ENCODE measurements around the gene CDC23.
"Not testable (repeated sequence)": the region's sequence is repeated elsewhere in the genome, so short reads cannot be mapped to it uniquely, and the experiment has no call there.

Gene CDC23, protein sequence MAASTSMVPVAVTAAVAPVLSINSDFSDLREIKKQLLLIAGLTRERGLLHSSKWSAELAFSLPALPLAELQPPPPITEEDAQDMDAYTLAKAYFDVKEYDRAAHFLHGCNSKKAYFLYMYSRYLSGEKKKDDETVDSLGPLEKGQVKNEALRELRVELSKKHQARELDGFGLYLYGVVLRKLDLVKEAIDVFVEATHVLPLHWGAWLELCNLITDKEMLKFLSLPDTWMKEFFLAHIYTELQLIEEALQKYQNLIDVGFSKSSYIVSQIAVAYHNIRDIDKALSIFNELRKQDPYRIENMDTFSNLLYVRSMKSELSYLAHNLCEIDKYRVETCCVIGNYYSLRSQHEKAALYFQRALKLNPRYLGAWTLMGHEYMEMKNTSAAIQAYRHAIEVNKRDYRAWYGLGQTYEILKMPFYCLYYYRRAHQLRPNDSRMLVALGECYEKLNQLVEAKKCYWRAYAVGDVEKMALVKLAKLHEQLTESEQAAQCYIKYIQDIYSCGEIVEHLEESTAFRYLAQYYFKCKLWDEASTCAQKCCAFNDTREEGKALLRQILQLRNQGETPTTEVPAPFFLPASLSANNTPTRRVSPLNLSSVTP

DNA sequence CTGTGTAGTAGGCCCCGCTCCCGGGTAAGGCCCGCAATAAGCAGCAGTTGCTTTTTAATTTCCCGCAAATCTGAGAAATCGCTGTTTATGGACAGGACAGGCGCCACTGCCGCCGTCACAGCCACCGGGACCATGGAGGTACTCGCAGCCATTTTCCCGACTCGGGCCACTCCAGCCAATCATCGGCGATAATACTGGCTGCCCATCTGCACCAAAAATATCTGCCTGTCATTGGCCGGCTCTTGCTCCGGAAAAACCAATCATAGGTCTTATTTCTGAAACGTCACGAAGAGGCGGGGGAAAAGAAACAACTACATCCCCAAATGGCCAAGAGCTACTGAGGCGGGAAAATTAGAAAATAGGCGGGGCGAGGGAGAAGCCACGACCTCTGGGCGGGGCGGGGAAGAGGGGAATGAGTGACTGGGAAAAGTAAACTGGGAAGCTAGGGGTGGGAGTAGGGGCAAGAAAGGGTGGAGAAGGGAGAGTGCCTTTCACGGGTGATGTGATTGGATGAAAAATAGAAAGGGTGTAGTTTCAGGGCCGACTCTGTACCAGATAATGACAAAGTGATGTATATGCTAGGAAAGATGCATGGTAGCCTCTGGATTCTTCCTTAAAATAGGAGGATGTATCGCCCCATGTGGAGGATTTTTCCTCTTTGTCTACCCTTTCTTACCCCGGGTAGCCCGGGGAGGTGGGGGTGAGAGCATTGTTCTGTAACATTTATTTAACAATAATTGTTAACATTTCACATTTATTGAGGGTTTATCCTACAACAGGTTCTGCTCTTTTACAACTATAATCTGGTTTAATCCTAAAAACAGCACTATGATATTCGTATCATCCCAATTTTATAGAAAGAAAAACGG, at the start of gene CDC23:
Gene CDC23, minus strand, starts transcription at position 163 of the 869 bp plus-strand sequence. Its CDS starts 11 bp downstream, at position 152.
- peak; percentile 33 to 97 (median 88) for DNase-seq

- no peak for DNase-seq
Observed at GRCh38 chr5:138258704-138259292, 45.7 kb upstream of the CDC23 start.

DNA sequence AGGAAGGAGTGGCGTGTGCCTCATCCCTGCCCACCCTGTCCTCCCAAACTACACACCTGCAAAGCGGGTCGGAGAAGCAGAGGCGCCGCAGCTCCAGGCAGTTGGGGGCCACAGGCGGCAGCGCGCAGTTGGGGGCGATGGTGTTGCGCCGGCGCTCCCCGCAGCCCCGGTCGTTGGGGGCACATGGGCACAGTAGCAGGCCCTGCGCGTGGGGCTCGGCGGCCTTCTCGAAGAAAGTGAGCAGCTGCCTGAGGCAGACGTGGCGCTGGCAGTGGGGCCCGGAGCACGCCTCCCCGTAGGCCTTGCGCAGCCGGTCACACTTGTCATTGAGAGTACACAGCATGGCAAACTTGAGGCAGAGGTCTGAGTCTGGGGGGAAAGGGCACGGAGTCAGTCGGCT, 44.5 kb upstream of the CDC23 start:
- DNase-seq = no peak

DNA sequence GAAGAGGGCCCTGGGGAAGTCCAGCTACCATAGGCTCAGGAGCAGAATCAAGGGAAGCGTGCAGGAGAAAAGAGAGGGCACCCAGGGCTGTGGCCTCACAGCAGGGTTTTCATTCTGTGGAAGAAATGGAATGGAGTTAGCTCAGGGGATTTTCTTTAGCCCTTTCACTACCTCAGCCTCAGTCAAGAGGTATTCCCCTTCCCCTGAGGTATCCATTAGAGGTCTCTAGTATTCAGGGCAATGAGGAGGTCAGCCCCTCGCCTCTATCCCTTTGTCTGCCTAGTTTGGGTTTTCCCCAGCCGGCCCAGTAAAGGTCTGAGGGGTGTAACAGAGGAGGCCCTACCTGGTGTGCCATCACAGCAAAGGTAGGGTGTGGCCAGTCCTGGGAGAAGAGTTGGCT, 39.8 kb upstream of the CDC23 start:
- no peak for DNase-seq

DNA sequence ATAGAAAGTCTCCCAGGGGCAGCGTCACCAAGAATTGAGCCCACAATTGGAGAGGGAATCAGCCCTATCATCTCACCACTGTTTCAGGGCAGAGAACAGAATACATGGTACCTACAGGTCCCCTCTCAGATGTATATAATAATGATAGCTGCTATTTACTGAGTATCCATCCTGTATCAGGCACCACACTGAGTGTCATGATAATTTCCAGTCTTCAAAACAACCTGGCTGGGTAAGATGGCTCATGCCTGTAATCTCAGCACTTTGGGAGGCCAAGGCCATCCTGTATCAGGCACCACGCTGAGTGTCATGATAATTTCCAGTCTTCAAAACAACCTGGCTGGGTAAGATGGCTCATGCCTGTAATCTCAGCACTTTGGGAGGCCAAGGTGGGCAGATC, 34.7 kb upstream of the CDC23 start:
- not testable (repeated sequence) for DNase-seq

DNA sequence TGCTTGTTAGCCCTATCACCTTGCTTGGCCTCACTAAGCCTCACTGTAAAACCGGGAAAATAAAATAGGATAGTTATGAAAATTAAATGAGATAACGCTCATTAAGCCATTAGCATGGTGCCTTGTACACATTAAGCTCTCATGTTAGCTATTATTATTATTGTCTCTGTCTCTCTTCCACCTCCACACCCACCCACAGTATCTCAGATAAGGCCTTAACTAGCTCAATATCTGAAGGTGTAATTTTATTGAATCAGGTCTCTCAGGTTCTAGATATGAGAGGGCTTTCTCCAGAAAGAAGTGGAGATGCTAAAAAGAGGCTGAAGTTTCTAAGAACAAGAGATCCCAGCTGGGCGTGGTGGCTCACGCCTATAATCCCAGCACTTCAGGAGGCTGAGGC, 33.7 kb upstream of the CDC23 start:
- no peak for DNase-seq

GRCh38 chr5:138246334-138246733, 33.2 kb upstream of the CDC23 start:
- no peak for DNase-seq

DNA sequence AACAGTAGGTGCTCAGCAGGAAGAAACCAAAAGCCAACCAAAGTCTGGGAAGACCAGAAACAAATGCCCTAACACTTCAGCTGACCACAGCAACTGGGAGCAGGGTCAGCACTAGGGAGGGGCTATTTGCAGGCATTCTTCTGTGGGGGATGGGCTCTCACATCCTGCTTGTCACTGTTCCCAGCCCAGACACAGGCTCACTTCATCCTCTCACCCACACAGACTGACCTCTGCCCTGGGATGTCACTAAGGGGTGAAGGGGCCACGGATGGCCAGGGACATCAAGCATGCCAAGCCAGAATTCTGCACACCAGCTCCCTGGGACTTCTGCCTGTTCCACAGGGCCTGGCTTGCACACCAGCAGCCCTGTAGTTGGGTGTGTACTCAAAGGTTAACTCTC, 32.6 kb upstream of the CDC23 start:
- DNase-seq = no peak

DNA sequence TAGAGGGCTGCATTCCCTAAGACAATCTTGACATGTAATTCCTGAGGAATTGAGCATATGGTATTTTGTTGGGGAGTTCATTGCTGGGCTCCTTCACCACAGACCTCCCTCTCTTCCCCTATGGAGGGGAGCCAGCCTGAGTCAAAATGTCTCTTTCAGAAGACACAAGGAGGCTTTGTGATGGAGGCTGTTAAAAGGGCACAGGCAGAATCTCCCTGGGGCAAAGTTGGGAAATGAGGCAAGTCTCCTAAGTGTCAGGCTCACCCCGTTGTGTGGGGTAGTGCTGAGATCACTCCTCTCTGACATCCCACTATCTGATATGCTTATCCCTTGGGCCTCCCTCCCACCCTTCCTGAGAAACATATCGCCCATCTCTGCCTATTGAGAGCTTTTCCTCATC, 30.7 kb upstream of the CDC23 start:
- DNase-seq = peak in 3 of 58 donors; percentile 8 to 23 (median 14)

DNA sequence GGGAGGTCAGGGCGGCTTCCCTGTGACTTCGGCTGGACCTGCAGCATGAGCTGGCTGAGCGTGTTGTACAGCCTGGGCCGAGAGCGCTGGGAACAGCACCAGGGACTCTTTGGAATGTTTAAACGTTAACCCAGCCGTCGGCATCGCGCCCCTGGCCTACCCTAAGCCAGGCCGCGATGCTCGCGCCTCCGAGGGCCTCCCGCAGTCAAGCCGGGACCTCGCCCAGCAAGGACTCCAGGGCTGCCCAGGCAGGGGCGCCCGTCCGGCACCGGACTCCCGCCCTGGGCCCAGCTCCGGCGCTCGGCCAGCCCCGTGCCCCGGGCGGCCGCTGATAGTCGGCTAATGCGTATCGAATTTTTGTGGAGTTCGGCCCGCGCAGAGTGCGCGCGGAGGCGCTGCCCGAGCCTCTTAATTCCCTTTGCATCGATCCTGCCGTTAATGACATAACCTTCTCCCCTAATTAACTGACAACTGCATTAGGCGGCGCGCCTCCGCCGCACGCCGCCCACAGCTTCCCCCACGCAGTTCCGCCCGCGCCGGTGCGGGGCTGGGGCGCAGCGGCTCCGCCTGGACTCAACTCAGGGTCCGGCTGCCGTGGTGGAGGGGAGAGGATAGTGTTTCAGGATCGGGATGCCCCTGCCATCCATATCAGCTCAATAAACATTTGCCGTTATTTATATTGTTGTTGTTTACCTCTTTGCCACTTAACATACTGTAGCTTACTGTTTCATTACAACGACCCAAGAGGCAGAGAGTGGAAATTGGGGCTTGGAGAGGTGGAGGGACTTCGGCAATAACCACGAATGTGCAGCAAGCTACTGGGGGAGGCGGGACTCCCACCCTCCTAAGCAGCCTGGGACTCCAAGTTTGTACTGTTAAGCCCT, 28.8 kb upstream of the CDC23 start:
- no peak for DNase-seq

DNA sequence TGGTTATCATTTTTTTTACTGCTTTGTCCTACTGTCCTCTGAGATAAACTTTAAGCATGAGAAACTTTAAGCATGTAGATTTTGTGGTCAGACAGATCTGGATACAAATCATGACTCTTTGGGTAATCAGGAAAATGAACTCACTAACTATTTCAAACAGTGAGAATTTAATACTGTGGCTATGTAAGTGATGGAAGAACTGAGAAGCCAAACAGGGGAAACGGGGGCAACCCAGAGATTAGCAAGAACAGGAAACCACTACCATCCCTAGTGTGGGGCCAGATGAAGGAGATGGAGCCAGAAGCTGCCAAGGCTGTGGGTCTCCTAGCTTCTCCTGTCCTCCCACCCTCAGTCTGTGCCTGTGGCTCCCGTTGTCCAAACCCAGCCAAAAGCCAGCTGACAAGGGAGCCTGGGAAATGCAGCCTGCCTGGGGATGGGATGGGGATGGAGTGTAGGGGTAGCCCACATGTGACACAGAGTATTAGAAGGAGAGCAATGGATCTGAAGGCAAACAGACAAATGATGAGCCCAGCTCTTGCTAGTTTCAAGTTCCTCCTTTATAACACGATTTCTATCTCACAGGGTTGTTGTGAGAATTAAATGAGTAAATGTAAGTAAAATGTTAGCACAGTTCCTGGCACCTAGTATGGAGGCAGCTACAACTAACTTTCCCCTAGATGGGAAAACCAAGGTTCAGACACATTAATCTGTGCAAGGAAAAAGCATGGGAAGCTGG, 27.7 kb upstream of the CDC23 start:
- no peak for DNase-seq

DNA sequence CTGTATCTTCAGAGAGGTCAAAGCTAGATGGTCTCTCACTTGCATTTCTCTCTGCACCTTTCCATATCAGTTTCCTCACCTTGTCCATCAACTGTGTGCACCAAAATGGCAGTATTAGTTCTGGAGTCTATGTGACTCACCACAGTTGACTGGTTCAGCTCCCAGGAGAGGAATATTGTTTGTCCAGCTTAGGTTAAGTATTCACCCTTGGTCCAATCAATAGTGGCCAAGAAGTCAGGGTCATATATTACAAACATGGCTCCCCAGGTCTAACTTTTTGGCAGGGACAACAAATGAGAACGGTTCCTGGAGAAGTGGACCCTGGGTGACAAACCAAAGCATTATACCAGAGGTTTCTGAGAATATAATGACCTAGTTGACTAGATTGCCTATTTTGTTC, 24.9 kb upstream of the CDC23 start:
- no peak for DNase-seq

GRCh38 chr5:138234651-138235050, 21.5 kb upstream of the CDC23 start:
- DNase-seq = no peak

DNA sequence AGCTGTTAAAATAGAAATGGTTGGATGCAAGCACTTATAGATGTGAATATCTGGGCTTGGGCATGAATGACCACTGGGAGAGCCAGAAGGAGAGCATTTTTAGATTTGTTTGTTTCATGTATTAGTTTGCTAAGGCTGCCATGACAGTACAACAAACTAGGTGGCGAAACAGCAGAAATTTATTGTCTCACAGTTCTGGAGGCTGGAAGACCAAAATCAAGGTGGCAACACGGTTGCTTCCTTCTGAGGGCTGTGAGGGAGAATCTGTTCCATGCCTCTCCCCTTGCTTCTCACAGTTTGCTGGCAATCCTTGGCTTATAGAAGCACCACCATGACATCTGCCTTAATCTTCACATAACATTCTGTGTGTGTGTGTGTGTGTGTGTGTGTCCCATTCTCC, 20.2 kb upstream of the CDC23 start:
- DNase-seq = no peak

- DNase-seq = no peak
Observed at GRCh38 chr5:138230981-138231589, 18.0 kb upstream of the CDC23 start.

- DNase-seq = no peak
Observed at GRCh38 chr5:138230261-138230660, 17.1 kb upstream of the CDC23 start.

- DNase-seq = no peak
Observed at GRCh38 chr5:138229387-138229786, 16.3 kb upstream of the CDC23 start.

- no peak for DNase-seq
Observed at GRCh38 chr5:138226910-138227309, 13.8 kb upstream of the CDC23 start.

DNA sequence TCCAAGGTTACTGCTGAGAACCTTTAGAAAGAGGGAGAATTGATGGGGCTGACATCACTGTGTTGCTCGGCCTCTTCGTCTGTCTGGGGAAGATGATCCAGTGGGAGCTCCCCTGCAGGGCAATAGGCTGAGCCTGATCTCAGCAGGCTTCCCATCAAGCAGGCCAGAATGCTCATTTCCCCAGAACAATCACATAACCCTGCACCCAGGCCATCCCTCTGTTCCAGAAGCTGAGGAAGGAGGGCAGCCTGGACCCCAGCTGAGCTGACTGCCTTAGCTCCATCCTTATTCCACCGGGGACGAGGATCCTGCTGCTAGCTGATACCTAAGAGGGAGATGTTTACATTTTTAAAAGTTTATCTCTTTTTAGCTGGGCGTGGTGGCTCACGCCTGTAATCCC, 11.6 kb upstream of the CDC23 start:
- DNase-seq = no peak

Measured in anterior cingulate cortex (tissue), 58 donors.